HAP-1 (cell line): Measurements from ENCODE around the gene TRPM1.

Experiments used
- DNase-seq, 2 experiments: peaks; one replicate each; pipeline ENCODE4 v3.0.0-alpha.2; 2016 to 2020; ENCODE audit warnings: low spot score in 2 of 2
- H3K27me3 ChIP-seq: fragments of 250-450 bp; sonication (Bioruptor Pico); 2 replicates; pipeline ENCODE4 v1.5.1; 2020; ENCODE audit warnings: low read depth, mild to moderate bottlenecking, moderate library complexity
- H3K36me3 ChIP-seq: fragments of 250-450 bp; sonication (Bioruptor Pico); replicated peaks from 2 replicates; pipeline ENCODE4 v1.5.1; 2020; ENCODE audit warnings: mild to moderate bottlenecking
- H3K4me1 ChIP-seq: fragments of 250-450 bp; sonication (Bioruptor Pico); 2 replicates; pipeline ENCODE4 v1.5.1; 2020; ENCODE audit warnings: mild to moderate bottlenecking
- H3K4me3 ChIP-seq: fragments of 250-450 bp; sonication (Bioruptor Pico); 2 replicates; pipeline ENCODE4 v1.5.1; 2020; ENCODE audit warnings: mild to moderate bottlenecking, moderate library complexity
- H3K9me3 ChIP-seq: fragments of 250-450 bp; sonication (Bioruptor Pico); 2 replicates; pipeline ENCODE4 v1.5.1; 2020; ENCODE audit warnings: mild to moderate bottlenecking, moderate library complexity
- in situ Hi-C: fragments of 300-500 bp; cut with MboI; formaldehyde crosslinking; loops from 3 replicates; pipeline ENCODE4 v1.14.3; 2020; ENCODE audit warnings: low sequenced_read_pairs, inconsistent platforms, mixed read lengths

The TRPM1 gene

DNA sequence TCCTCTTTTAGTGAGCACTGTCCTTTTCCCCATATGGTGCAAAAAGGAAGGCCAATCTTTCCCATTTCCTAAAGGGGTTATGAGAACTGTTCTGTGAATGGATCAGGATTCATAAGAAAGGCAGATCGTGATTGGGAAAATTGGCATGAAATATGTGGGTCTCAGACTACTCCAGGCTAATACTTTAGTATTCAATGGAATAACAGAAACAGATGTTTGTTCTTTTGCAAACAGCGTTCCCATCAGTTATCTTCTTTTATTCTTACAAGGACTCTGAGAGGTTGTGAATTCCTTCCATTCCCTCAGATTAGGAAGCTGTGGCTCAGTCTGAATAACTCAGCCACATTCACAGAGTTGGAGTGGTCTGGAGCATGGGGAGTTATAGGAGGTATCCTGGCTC lies 58.8 kb downstream of the TRPM1 start:
- no peaks in the 10 kb centered on the region for H3K36me3 ChIP-seq
- H3K4me3 ChIP-seq, result no peak overlapping the region
- in situ Hi-C loops, result no loop called here
- H3K27me3 ChIP-seq, result no peaks in the 10 kb centered on the region
- no peak for DNase-seq
- no peaks in the 10 kb centered on the region for H3K9me3 ChIP-seq
- H3K4me1 ChIP-seq, result no peaks in the 10 kb centered on the region

- Histone ChIP-seq H3K9me3 (no peaks in the 10 kb centered on the region), H3K4me3 (no peak overlapping the region), H3K27me3 (no peaks in the 10 kb centered on the region), H3K4me1 (no peaks in the 10 kb centered on the region), H3K36me3 (no peaks in the 10 kb centered on the region)
- in situ Hi-C loops, result no loop called here
- no peak for DNase-seq
Measured at GRCh38 chr15:31041610-31042009, 59.9 kb downstream of the TRPM1 start.

DNA sequence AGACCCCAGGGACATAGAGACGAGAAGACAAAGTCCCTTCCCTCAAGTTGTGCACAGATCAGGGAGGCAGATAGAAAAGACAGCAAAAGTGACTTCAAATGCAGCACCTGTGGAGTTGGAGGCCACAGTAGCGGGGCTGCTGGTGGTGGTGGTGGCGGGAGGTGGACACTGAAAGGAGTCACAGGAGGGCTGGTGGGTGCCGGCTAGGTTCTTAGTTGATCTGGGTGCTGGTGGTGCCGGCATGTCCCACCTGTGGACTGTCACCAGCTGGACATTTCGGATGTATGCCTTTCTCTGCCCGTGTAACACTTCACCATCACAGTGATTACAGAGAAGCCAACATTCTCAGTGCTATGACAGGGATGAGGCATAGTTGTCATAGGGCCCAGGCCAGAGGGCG lies 60.9 kb downstream of the TRPM1 start:
- Histone ChIP-seq H3K27me3 (no peaks in the 10 kb centered on the region), H3K4me3 (no peak overlapping the region), H3K36me3 (no peaks in the 10 kb centered on the region), H3K4me1 (no peaks in the 10 kb centered on the region), H3K9me3 (no peaks in the 10 kb centered on the region)
- no peak for DNase-seq
- in situ Hi-C loops, result no loop called here

GRCh38 chr15:31039961-31040360 lies 61.6 kb downstream of the TRPM1 start:
- in situ Hi-C loops, result no loop called here
- Histone ChIP-seq H3K4me1 (no peaks in the 10 kb centered on the region), H3K27me3 (no peaks in the 10 kb centered on the region), H3K9me3 (no peaks in the 10 kb centered on the region), H3K36me3 (no peaks in the 10 kb centered on the region), H3K4me3 (no peak overlapping the region)
- DNase-seq, result no peak

DNA sequence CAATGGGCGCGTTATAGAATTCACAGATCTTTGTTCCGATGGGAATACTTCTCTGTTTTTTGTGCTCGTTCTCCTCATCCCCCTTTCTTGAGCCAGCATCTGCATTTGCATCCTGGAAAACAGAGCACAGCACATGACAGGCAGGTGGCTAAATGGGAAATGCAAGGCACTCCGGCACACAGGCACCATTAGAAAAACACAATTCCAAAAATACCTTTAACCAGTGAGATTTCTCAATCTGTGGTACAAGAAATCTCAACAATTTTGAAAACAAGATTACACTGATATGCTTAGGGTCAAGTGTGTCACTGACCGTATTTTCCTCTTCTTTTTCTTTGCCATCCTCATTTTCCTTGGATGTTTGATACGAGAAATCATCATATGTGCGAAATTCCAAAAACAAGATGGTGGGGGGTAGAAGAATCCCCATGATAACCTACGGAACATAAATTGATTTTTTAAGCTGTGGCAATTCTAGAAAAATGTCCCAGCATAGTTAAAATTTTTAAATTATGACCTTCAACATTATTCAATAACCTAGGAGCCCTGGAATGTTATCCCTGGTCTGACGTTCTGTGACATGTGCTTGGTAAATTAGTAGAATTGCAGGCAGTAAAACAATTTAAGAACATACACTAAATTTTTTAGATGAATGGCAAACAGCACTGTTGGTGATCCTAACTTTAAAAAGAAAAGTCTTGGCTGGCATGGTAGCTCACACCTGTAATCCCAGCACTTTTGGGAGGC lies 63.6 kb downstream of the TRPM1 start:
- Histone ChIP-seq H3K27me3 (no peaks in the 10 kb centered on the region), H3K4me1 (no peaks in the 10 kb centered on the region), H3K36me3 (no peaks in the 10 kb centered on the region), H3K4me3 (no peak overlapping the region), H3K9me3 (no peaks in the 10 kb centered on the region)
- no peak for DNase-seq
- in situ Hi-C loops, result no loop called here

DNA sequence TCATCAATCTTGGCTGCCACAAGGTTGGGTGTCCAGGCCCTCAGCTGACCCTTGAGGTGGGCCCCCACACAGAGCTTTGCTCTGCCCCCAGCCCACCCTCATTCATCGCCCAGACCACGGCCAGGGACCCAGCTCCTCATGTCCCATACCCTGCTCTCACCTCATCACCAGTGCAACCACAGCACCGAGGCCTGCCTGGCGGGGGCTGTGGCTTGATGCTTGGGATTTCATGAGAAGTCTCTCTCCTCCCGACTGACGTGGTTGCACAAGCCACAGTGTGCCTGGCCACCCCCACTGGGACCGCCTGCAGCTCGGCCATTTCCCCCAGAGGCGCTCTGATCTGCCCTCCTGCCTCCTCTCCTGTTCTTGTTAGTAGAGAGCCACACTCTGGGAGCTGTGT lies 64.7 kb downstream of the TRPM1 start:
- Histone ChIP-seq H3K36me3 (no peaks in the 10 kb centered on the region), H3K4me3 (no peak overlapping the region), H3K9me3 (no peaks in the 10 kb centered on the region), H3K27me3 (no peaks in the 10 kb centered on the region), H3K4me1 (no peaks in the 10 kb centered on the region)
- no peak for DNase-seq
- in situ Hi-C loops, result no loop called here

- no peaks in the 10 kb centered on the region for H3K36me3 ChIP-seq
- H3K9me3 ChIP-seq, result no peaks in the 10 kb centered on the region
- H3K4me1 ChIP-seq, result no peaks in the 10 kb centered on the region
- in situ Hi-C loops, result no loop called here
- no peak for DNase-seq
- no peak overlapping the region for H3K4me3 ChIP-seq
- H3K27me3 ChIP-seq, result no peaks in the 10 kb centered on the region
Measured at GRCh38 chr15:31035610-31036009, 65.9 kb downstream of the TRPM1 start.

GRCh38 chr15:31034152-31034551 lies 67.4 kb downstream of the TRPM1 start:
- no peaks in the 10 kb centered on the region for H3K4me1 ChIP-seq
- no peak for DNase-seq
- no peaks in the 10 kb centered on the region for H3K36me3 ChIP-seq
- no peaks in the 10 kb centered on the region for H3K27me3 ChIP-seq
- no peak overlapping the region for H3K4me3 ChIP-seq
- no peaks in the 10 kb centered on the region for H3K9me3 ChIP-seq
- in situ Hi-C loops, result no loop called here

DNA sequence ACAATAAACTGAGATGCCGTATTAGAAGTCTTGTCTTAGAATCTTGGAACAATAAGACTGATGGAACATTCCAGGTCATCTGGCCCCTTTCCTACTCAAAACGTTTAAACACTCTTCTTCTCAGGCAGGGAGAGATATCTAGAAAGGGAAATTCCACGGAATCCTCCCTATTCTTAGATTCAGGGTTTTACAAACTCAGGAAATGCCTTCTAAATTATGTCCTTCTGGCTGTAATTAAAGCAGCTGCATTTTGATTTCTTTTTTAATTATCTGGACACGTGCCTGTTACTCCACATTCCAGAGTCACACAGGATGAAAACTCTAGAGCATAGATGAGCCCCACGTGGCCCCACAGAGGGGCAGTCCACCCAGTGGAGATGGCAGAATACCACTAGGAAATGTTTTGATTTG lies 68.6 kb downstream of the TRPM1 start:
- no peaks in the 10 kb centered on the region for H3K9me3 ChIP-seq
- H3K4me1 ChIP-seq, result no peaks in the 10 kb centered on the region
- H3K36me3 ChIP-seq, result no peaks in the 10 kb centered on the region
- H3K27me3 ChIP-seq, result no peaks in the 10 kb centered on the region
- DNase-seq, result no peak
- H3K4me3 ChIP-seq, result no peak overlapping the region
- in situ Hi-C loops, result no loop called here

- no peaks in the 10 kb centered on the region for H3K36me3 ChIP-seq
- no peaks in the 10 kb centered on the region for H3K9me3 ChIP-seq
- H3K4me3 ChIP-seq, result no peak overlapping the region
- no peaks in the 10 kb centered on the region for H3K4me1 ChIP-seq
- DNase-seq, result no peak
- in situ Hi-C loops, result no loop called here
- H3K27me3 ChIP-seq, result no peaks in the 10 kb centered on the region
Measured at GRCh38 chr15:31031471-31032067, 70.0 kb downstream of the TRPM1 start.

GRCh38 chr15:31027910-31028578 lies 73.5 kb downstream of the TRPM1 start:
- no peak for DNase-seq
- no peak overlapping the region for H3K4me3 ChIP-seq
- H3K9me3 ChIP-seq, result no peaks in the 10 kb centered on the region
- H3K27me3 ChIP-seq, result no peaks in the 10 kb centered on the region
- peaks cover 7% of the 10 kb centered on the region for H3K4me1 ChIP-seq
- in situ Hi-C loops, result no loop called here
- no peaks in the 10 kb centered on the region for H3K36me3 ChIP-seq

DNA sequence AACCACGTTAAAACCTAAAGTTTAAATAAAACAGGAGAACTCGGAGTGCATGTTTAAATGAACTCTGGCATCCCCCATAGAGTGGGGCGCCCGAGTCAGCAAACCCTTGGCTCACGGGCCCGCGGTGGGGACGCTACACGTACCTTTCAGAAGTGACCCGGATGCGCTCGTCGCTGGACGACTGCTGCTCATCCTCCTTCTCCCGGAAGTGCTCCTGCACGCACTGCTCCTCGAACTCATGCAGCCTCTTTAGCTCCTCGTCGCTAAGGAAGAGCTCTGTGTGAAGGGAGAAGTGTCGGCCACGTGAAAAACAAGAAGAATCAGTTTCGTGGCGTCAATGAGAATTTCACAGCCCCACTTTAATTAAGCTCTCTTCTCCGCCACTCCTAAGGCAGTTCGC lies 75.5 kb downstream of the TRPM1 start:
- Histone ChIP-seq H3K4me1 (peaks cover 7% of the 10 kb centered on the region), H3K9me3 (no peaks in the 10 kb centered on the region), H3K4me3 (no peak overlapping the region), H3K27me3 (no peaks in the 10 kb centered on the region), H3K36me3 (no peaks in the 10 kb centered on the region)
- no peak for DNase-seq
- in situ Hi-C loops, result no loop called here

GRCh38 chr15:31024979-31025378 lies 76.5 kb downstream of the TRPM1 start:
- DNase-seq, result no peak
- Histone ChIP-seq H3K4me1 (peaks cover 7% of the 10 kb centered on the region), H3K9me3 (no peaks in the 10 kb centered on the region), H3K4me3 (no peak overlapping the region), H3K36me3 (no peaks in the 10 kb centered on the region), H3K27me3 (no peaks in the 10 kb centered on the region)
- in situ Hi-C loops, result no loop called here

GRCh38 chr15:31024330-31024729 lies 77.2 kb downstream of the TRPM1 start:
- Histone ChIP-seq H3K27me3 (no peaks in the 10 kb centered on the region), H3K4me3 (no peak overlapping the region), H3K4me1 (peaks cover 7% of the 10 kb centered on the region), H3K9me3 (no peaks in the 10 kb centered on the region), H3K36me3 (no peaks in the 10 kb centered on the region)
- in situ Hi-C loops, result no loop called here
- DNase-seq, result peak in 1 of 2 experiments; percentile 14
